Amniotic stem cell (primary cell): ENCODE data around the gene RSRC1.

ENCODE experiments used
- DNase-seq: peaks from one replicate; lab custom pipeline; 2025; lab: John Stamatoyannopoulos, UW

RSRC1 gene

GRCh38 chr3:158128755-158129154, 18.9 kb downstream of the RSRC1 start:
- no peak for DNase-seq

DNA sequence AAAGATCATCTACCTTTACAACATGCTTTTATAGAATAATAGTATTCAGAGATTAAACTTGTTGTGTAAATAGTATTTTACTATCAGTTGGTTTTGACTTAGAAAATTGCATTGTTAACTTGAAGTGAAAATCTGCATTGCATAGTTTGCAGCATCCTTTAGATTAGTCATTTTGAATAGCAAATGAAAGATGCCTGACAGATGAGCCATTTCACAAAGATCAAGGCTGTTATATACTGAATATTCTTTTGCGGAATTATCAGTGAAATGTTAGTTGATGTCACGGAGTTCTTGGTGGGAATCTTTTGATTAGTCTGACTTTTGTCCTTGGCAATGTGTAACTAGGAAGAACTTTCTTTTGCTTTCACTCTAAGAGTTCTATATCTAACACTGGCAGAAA, 24.5 kb downstream of the RSRC1 start:
- no peak for DNase-seq

- DNase-seq = no peak
Observed at GRCh38 chr3:158140396-158140795, 30.5 kb downstream of the RSRC1 start.

GRCh38 chr3:158148218-158148617, 38.3 kb downstream of the RSRC1 start:
- no peak for DNase-seq

DNA sequence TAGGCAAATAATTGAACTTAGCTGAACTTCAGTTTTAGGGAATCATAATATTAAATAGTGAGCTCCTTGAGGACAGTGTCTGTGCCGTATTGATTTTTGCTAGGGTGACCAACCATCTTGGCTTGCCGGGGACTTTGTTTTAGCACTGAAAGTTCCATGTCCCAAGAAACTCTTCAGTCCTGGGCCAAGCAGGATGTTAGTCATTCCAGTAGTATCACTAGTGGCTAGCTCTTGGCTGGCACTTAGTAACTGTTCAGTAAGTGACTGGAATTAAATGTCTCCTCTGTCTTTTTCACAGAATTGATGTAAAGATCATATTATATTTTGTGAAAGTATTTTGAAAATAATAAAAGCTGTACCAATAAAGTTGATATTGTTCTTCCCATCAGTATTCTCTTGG, 42.3 kb downstream of the RSRC1 start:
- no peak for DNase-seq

DNA sequence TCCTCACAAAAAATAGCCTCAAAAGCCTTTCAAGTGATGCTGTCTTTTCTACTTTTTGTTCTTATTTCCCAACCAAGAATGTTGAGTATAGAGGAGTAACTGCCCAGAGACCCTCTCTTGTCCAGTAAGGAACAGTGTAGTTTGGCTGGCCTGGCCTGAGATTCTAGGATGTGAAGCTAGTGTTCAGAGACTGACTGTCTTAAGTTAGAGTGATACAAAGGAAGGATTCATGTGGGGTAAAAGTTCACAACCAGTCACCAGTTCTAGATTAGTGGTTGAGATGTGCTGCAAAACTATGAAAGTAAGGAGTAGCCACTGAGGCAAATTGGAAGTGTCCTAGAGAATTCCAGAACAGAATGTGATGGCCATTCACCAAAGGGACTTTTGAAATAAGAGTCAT, 49.1 kb downstream of the RSRC1 start:
- DNase-seq = no peak

- DNase-seq = no peak
Observed at GRCh38 chr3:158159714-158160113, 49.8 kb downstream of the RSRC1 start.

GRCh38 chr3:158160958-158161357, 51.1 kb downstream of the RSRC1 start:
- peak; percentile 33 for DNase-seq

DNA sequence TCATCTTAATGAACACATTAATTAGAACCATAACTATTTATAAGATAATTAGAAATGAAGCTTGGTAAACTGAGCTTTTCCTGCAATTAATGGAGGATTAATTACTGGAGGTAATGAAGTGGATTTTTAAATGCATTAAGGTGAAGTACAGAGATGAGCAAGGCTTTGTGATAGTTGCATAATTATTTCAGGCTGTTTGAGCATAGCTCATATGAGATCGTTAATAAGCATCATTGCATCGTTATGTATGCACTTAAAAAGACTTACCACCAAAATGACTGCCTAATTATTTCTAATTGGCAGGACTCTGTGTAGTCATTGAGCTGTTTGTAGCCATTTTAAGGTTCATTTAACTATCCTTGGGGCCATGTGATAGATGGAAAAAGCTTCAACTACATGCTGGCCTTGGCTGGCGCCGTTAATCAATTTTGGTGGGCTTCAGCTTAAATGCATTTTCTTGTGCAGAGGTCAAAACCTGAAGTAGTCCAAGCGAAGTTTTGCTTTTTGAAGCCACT, 55.3 kb downstream of the RSRC1 start:
- no peak for DNase-seq

- DNase-seq = no peak
Observed at GRCh38 chr3:158165730-158166129, 55.8 kb downstream of the RSRC1 start.

GRCh38 chr3:158166223-158166622, 56.3 kb downstream of the RSRC1 start:
- DNase-seq = no peak

DNA sequence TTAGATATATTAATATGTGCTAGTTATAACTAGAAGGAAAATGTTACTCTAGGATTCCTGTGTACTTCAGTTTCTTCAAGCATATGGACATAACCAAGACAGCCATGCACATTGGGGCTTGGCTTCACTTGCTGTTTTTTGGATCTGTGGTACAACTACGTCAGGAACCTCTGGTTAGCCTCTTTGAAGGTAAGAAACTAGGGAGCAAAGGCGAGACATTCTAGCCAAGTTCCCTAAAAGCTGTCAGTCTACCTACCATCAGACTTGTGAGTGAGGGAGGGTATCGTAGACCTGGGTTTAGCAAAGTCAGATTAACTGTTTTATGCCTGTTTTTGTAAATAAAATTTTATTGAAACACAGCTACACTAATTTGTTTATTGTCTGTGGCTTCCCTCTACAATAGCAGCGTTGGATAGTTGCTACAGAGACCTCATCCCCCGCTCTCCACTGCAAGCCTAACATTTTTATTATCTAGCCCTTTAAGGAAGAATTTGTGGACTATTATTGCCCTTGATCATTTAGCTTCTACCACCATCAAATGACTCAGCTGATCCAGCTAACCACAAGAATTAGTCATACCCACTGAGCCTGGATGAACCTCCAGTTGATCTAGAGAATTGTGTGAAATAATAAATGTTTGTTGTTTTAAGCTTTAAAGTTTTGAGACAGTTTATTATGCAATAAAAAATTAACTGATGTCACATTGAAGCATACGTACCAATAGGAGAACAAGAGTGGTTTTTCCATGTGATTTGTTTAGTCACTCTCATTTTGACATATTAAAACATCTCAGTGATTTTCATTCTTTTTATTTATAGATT, 58.1 kb downstream of the RSRC1 start:
- DNase-seq = peak; percentile 72

DNA sequence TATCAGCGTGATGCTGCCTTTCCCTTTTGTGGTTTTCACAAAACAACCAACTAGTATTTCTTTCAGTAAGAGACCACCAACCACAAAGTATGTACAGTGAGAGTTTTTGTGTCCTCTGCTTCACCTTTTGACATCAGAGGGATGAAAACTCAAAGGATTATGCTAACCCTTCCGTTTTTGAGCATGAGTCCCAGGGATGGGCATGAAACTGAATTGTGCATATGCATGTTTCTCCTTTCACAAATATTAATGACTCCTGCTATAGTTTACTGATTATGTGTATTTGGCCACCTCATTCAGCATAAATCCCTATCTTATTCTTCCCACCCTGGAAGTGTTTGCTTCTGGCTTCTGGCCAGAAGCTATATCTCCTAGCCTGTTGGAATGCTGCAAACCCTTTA, 59.2 kb downstream of the RSRC1 start:
- DNase-seq = no peak

DNA sequence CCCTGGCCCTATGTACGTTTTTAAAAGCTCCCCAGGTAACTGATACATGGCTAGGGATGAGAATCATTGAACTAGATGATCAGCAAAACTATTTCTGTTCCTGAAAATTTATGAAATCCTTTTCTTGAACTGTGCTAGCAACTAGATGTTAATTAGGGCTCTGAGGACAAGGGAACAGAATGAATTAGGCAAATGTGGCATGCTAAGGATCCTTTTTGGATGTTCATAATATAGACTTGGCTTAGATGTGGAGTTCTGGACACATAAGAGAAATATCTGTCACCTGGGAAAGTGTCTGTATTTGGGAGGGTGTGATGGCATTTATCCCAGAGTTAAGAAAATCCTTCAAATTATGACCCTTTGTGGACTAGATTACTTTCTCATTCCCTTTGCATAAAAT, 71.2 kb downstream of the RSRC1 start:
- no peak for DNase-seq

DNA sequence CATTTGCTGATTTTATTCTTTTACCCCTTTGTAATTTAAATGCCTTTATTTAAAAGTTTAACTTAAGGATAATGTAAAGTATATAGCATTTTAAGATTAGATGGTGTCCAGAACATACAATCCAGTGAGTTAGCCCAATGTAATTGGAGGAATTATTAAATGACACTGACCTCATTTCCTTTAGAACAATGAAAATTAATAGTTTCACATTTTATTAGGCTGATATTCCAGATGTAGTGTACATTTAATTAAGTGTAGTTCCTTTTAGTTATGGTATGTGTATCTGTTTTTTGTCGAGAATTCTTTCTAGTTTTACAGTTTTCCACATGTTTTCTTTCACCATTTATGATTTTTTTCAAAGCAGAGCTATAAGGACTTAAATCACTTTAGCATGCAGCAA, 75.8 kb downstream of the RSRC1 start:
- DNase-seq = no peak

GRCh38 chr3:158200955-158201354, 91.1 kb downstream of the RSRC1 start:
- DNase-seq = no peak

- DNase-seq = no peak
Observed at GRCh38 chr3:158205324-158205723, 95.4 kb downstream of the RSRC1 start.

DNA sequence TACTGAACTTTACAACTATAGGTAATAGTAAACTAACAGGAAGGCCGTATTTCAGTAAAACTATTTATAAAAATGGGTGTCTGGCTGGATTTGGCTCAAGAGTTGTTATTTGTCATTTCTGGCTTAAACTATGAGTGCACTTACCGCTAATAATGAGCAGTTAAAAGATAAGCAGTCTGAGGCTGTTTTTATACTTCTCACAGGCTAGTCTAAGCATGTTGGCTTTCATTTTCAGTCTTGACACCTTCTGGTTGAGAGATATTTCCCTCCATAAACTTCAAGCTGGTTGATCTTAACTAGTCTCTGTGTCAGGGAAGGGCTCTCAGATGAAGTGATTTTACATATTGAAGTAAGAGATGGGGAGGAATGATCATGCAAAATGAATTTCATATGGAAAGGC, 96.1 kb downstream of the RSRC1 start:
- DNase-seq = no peak

DNA sequence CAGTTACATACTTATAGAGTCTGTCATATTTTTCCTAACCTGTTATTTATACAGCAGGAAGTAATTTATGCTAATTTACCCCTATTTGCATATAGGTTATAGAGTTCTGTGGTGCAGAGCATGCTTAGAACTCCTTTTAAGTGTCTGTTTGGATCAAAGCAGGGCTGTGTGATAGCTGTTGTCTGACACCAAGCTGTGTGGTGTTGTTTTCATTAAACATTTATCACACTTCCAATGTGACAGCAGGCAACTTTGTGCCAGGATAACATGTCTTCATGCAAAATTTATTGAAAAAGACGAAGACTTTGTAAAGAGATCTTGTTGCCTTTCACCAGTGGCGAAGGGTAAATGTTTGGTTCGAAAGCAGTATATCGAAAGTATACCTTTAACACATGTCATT, 100.2 kb downstream of the RSRC1 start:
- no peak for DNase-seq

DNA sequence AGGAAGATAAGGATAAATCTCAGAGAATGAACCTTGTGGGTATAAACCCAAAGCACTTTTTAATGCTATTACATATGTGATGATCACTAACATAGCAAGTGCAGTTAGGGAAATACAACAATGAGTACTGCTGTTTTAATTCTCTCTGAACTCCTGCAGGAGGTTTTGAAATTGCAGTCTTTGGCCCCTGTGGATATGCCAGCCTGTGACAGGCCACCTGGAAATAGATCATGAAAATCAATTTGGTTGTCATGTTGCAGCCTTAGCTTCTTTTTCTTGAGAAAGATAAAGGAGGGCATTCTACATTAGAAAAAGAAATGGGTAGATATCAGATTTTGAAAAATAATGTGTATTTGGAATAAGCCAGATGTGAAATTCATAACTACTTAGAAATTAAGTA, 103.6 kb downstream of the RSRC1 start:
- DNase-seq = no peak

GRCh38 chr3:158217992-158218391, 108.1 kb downstream of the RSRC1 start:
- DNase-seq = no peak

DNA sequence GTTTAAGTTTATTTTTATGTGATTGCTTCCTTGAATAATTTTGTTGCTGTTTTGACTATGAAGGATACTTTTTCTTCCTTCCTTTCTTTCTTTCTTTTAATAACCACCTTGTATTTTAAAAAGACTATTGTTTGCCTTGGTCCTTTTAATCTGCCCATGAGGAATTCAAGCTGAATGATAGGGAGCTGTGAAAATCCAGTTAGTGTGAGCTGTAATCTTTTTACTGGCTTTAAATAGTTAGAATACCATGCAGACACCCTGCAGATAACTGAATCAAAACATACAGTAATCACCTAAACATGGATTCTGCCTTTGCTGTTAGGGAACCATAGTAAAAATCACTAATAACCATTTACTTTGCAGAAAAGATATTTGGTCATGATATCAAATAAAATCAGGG, 110.7 kb downstream of the RSRC1 start:
- no peak for DNase-seq

DNA sequence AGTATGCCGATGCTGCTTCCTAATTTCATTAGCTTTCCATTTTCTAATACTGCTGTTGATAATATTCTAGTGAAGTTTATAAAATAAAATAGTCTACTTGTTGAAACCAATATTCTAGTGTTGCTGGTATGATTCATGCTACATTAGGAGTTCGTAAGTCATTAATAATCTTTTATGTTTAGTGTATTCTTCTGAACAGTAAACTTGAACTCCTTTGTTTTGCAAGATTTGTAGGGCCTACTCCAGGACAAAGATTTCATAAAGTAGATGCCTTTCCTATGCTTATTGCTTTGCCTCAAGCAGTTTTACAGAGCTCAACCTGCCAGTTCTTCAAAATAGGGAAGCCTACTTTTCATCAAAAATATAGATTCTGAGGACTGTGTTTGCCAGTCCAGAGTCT, 111.5 kb downstream of the RSRC1 start:
- DNase-seq = no peak

DNA sequence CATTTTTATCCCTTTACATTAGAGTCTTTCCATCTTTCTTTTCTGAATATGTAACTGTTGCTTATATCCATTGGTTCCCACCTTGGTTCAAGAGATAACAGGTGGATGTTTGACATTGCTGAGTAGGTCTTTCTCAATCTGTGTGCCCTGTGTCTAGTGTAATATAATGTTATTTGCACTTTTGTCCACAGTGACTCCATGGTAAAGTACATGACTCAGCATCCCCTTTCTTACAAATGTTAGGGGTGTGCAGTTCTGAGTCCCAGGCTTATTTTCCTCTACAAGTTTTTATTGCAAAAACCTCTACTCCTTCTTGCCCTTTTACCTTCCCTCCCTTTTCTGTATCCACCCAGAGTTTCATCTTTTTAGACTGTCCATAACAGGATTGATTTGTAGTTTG, 116.5 kb downstream of the RSRC1 start:
- no peak for DNase-seq
